GM18498 (cell line): ENCODE data around the gene PTOV1.

Experiments used
- ATAC-seq: cut with Tn5 transposase; IDR thresholded peaks from one replicate; pipeline ENCODE4 v1.9.1; 2021; ENCODE audit warnings: mild to moderate bottlenecking, moderate library complexity; ENCODE audit not compliant: unreplicated experiment

Gene PTOV1

GRCh38 chr19:49850487-49851342 lies at the start of gene PTOV1:
PTOV1 (plus strand) TSS chr19:49851159.
- peak; percentile 77 for ATAC-seq

- ATAC-seq: no peak
Observed at GRCh38 chr19:49801401-49801888, 49.5 kb upstream of the PTOV1 start.

- no peak for ATAC-seq
Observed at GRCh38 chr19:49801966-49802661, 48.8 kb upstream of the PTOV1 start.

- ATAC-seq: no peak
Observed at GRCh38 chr19:49802836-49803528, 48.0 kb upstream of the PTOV1 start.

GRCh38 chr19:49803529-49803856 lies 47.5 kb upstream of the PTOV1 start:
- ATAC-seq: no peak

- ATAC-seq: no peak
Observed at GRCh38 chr19:49805822-49806619, 44.9 kb upstream of the PTOV1 start.

- no peak for ATAC-seq
Observed at GRCh38 chr19:49806620-49806959, 44.4 kb upstream of the PTOV1 start.

GRCh38 chr19:49807058-49807903 lies 43.7 kb upstream of the PTOV1 start:
- no peak for ATAC-seq

GRCh38 chr19:49807904-49808675 lies 42.9 kb upstream of the PTOV1 start:
- ATAC-seq: no peak

GRCh38 chr19:49808711-49809159 lies 42.2 kb upstream of the PTOV1 start:
- no peak for ATAC-seq

GRCh38 chr19:49809160-49809940 lies 41.6 kb upstream of the PTOV1 start:
- no peak for ATAC-seq

GRCh38 chr19:49809941-49810389 lies 41.0 kb upstream of the PTOV1 start:
- ATAC-seq: no peak

- no peak for ATAC-seq
Observed at GRCh38 chr19:49811328-49811727, 39.6 kb upstream of the PTOV1 start.

- ATAC-seq: no peak
Observed at GRCh38 chr19:49812452-49812996, 38.4 kb upstream of the PTOV1 start.

- ATAC-seq: peak; percentile 60
Observed at GRCh38 chr19:49812997-49813861, 37.7 kb upstream of the PTOV1 start, which contains the start of gene FUZ. FUZ (minus strand) TSS chr19:49813292; CDS start chr19:49813106, 186 bp downstream.

- no peak for ATAC-seq
Observed at GRCh38 chr19:49814010-49814409, 36.9 kb upstream of the PTOV1 start.

- ATAC-seq: no peak
Observed at GRCh38 chr19:49816590-49816989, 34.4 kb upstream of the PTOV1 start.
